Measurements from ENCODE around the gene SCFD2. TPM values are rescaled to one million over a fixed set of nuclear protein-coding genes. Genes with fewer than 3 reads are reported as not detected.

SCFD2 gene
- total and polyA plus RNA-seq, 2 experiments from 2014 or later = 13.2 to 15.9 TPM

DNA sequence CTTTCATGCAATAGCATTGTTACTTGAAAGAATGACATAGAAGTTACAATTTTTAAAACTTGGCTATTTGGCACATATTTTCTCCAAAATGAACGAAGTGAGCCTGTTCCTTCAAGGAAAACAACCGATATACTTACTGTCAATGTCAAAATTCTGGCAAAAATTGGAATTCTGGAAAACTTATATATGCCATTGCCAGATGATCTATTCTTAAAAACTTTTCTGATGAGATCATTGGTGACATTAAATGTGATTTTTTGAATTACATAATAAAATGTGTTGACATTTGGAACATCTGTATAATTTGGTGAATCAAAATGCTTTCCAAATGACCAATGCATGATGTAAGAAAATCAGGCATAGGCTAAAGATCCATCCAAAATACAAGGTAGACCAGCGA lies 209.0 kb downstream of the SCFD2 start:
- H3K4me3 ChIP-seq = no peak overlapping the region
- no peak for TF ChIP-seq CTCF (IDR thresholded peaks at IDR 0.05; ENCODE audit: low read depth, low read length)
- no peaks in the 10 kb centered on the region for H3K9me3 ChIP-seq (ENCODE audit: low read depth)
- DNase-seq (ENCODE audit: low read depth in 1 of 2, low spot score in 1 of 2) = no peak
- no peaks in the 10 kb centered on the region for H3K27me3 ChIP-seq
- no peaks in the 10 kb centered on the region for H3K36me3 ChIP-seq
- no peak overlapping the region for H3K27ac ChIP-seq
- H3K4me1 ChIP-seq (ENCODE audit: low read depth) = no peaks in the 10 kb centered on the region

- no peaks in the 10 kb centered on the region for H3K9me3 ChIP-seq (ENCODE audit: low read depth)
- no peaks in the 10 kb centered on the region for H3K4me1 ChIP-seq (ENCODE audit: low read depth)
- TF ChIP-seq CTCF (IDR thresholded peaks at IDR 0.05; ENCODE audit: low read depth, low read length) = no peak
- H3K27ac ChIP-seq = no peak overlapping the region
- H3K4me3 ChIP-seq = no peak overlapping the region
- no peaks in the 10 kb centered on the region for H3K27me3 ChIP-seq
- no peak for DNase-seq (ENCODE audit: low read depth in 1 of 2, low spot score in 1 of 2)
- H3K36me3 ChIP-seq = no peaks in the 10 kb centered on the region
These were observed 213.4 kb downstream of the SCFD2 start for GRCh38 chr4:53152467-53152866.

- no peak overlapping the region for H3K4me3 ChIP-seq
- H3K27me3 ChIP-seq = no peaks in the 10 kb centered on the region
- no peaks in the 10 kb centered on the region for H3K9me3 ChIP-seq (ENCODE audit: low read depth)
- H3K36me3 ChIP-seq = no peaks in the 10 kb centered on the region
- H3K4me1 ChIP-seq (ENCODE audit: low read depth) = no peaks in the 10 kb centered on the region
- DNase-seq (ENCODE audit: low read depth in 1 of 2, low spot score in 1 of 2) = no peak
- TF ChIP-seq CTCF (IDR thresholded peaks at IDR 0.05; ENCODE audit: low read depth, low read length) = no peak
- no peak overlapping the region for H3K27ac ChIP-seq
These were observed 214.4 kb downstream of the SCFD2 start for GRCh38 chr4:53151489-53151788.

DNA sequence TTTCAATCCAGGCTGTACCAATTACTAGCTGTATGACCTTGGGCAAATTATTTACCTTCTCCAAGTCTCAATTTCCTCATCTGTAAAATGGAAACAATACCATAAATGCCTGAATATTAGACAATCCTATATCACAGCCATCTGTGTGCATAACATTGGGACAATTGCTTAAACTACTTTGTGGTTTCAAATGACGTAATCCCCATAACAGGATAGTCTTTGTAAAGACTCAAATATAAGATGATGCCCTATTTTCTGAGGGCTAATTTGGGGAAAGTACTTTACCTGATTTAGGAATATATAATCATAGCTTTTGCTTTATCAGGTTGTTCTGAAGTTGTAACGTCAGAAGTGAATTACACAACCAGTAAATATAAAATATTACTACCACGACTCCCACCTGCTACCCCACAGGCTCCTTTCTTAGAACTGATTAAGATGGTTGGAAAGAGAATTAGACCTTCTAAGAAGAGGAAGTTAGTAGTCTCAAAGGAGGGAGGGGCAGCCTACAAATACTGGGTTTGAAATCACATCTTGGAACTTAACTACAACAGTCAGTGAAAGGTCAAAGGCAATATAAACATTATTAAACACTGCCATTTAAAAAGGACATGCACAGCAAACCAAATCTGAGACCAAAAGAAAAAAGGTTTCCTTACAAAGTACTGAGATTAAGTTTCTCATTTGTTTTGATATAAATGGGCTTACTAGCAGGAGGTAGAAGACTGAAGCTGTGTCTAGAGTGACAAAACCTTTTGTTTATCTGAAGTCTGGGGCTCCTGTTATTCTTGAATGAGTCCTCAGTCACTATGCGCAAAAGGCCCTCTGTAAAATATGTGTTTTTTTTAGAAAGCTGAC lies 215.0 kb downstream of the SCFD2 start:
- no peaks in the 10 kb centered on the region for H3K9me3 ChIP-seq (ENCODE audit: low read depth)
- DNase-seq (ENCODE audit: low read depth in 1 of 2, low spot score in 1 of 2) = no peak
- H3K36me3 ChIP-seq = no peaks in the 10 kb centered on the region
- H3K4me3 ChIP-seq = no peak overlapping the region
- no peaks in the 10 kb centered on the region for H3K27me3 ChIP-seq
- TF ChIP-seq CTCF (IDR thresholded peaks at IDR 0.05; ENCODE audit: low read depth, low read length) = no peak
- H3K4me1 ChIP-seq (ENCODE audit: low read depth) = no peaks in the 10 kb centered on the region
- no peak overlapping the region for H3K27ac ChIP-seq

DNA sequence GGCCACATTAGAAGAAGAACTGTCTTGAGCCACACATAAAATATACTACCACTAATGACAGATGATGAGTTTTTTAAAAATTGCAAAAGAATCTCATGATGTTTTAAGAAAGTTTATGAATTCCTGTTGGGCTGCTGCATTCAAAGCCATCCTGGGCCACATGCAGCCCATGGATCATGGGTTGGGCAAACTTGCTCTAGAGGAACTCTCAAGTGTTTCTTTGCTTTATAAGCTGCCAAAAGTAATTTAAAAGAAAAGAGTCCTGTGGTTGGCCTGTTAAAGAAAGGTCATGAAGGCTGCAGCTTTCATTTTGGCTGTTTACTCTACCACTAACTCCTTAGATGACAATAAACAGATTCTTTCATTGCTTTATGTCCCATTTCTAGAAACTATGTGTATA lies 218.2 kb downstream of the SCFD2 start:
- H3K27me3 ChIP-seq = no peaks in the 10 kb centered on the region
- no peak for TF ChIP-seq CTCF (IDR thresholded peaks at IDR 0.05; ENCODE audit: low read depth, low read length)
- no peaks in the 10 kb centered on the region for H3K36me3 ChIP-seq
- no peak overlapping the region for H3K4me3 ChIP-seq
- no peaks in the 10 kb centered on the region for H3K4me1 ChIP-seq (ENCODE audit: low read depth)
- H3K27ac ChIP-seq = no peak overlapping the region
- no peak for DNase-seq (ENCODE audit: low read depth in 1 of 2, low spot score in 1 of 2)
- no peaks in the 10 kb centered on the region for H3K9me3 ChIP-seq (ENCODE audit: low read depth)

Measured in cardiac muscle cell (in vitro differentiated cells and primary cell).